NB4 (cell line): ENCODE measurements around the gene RASSF3.

ENCODE experiments used
- DNase-seq: peaks from one replicate; pipeline ENCODE4 v3.0.0; 2010; ENCODE audit warnings: low read depth
- H3K4me3 ChIP-seq: one replicate; pipeline ENCODE4 v1.5.1; 2011; ENCODE audit warnings: mild to moderate bottlenecking, low read depth, low read length, moderate library complexity
- MYC ChIP-seq: IDR thresholded peaks from 2 replicates; pipeline ENCODE4 v1.6.1; 2011; ENCODE audit warnings: low read depth, low read length
- POLR2A ChIP-seq: IDR thresholded peaks from 2 replicates; pipeline ENCODE4 v1.6.1; 2011; ENCODE audit warnings: mild to moderate bottlenecking; ENCODE audit not compliant: insufficient read length; ENCODE audit errors: extremely low read depth
- TF ChIP-seq, protein P1 (sequence below): IDR thresholded peaks from 2 replicates; pipeline ENCODE4 v1.6.1; 2011; ENCODE audit warnings: low read depth, low read length
- TF ChIP-seq, protein P2 (sequence below): IDR thresholded peaks from one replicate; pipeline ENCODE4 v1.5.1; 2012; ENCODE audit warnings: low read depth, low read length

The RASSF3 gene

DNA sequence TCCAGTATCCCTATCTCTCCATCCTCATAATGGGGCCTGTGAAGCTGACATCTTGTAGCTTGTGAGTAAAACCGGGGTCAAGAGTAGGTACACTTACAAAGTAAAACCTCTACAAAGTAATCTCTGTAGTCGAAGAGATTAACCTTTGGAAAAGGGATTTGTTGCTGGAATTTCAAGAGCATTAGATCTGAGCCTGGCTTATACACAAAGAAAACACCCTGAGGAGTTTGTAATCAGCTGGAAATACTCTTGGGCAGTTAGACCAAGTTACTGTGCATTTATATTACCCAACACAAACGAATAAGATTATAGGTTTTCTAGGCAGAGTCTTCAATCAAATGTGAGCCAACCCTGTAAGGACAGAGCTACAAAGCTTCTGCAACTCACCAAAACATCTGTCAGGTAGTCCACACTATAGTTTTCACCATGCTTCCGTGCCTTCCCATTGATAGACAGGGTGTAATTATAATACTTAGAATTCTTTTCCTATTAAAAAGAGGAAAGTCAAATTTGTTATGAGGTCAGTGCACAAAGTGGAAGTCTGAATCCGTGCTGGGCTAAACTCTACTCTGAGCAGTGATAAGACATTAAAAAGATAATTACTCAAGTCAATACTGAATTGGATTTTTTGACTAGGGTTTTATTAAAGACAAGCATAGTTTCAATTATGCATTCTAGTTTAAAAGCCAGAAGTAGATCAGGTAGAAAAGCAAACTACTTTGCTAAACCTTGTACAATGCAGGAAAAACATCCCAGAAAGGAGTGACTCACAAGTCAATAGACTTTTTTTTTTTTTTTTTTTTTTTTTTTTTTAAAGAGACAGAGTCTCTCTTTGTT lies 134.3 kb downstream of the RASSF3 start:
- TF ChIP-seq, protein P1, sequence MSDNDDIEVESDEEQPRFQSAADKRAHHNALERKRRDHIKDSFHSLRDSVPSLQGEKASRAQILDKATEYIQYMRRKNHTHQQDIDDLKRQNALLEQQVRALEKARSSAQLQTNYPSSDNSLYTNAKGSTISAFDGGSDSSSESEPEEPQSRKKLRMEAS, result no peak
- TF ChIP-seq POLR2A, result no peak
- TF ChIP-seq, protein P2, sequence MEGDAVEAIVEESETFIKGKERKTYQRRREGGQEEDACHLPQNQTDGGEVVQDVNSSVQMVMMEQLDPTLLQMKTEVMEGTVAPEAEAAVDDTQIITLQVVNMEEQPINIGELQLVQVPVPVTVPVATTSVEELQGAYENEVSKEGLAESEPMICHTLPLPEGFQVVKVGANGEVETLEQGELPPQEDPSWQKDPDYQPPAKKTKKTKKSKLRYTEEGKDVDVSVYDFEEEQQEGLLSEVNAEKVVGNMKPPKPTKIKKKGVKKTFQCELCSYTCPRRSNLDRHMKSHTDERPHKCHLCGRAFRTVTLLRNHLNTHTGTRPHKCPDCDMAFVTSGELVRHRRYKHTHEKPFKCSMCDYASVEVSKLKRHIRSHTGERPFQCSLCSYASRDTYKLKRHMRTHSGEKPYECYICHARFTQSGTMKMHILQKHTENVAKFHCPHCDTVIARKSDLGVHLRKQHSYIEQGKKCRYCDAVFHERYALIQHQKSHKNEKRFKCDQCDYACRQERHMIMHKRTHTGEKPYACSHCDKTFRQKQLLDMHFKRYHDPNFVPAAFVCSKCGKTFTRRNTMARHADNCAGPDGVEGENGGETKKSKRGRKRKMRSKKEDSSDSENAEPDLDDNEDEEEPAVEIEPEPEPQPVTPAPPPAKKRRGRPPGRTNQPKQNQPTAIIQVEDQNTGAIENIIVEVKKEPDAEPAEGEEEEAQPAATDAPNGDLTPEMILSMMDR, result no peak
- TF ChIP-seq MYC, result no peak
- no peak for DNase-seq
- H3K4me3 ChIP-seq, result no peak overlapping the region

DNA sequence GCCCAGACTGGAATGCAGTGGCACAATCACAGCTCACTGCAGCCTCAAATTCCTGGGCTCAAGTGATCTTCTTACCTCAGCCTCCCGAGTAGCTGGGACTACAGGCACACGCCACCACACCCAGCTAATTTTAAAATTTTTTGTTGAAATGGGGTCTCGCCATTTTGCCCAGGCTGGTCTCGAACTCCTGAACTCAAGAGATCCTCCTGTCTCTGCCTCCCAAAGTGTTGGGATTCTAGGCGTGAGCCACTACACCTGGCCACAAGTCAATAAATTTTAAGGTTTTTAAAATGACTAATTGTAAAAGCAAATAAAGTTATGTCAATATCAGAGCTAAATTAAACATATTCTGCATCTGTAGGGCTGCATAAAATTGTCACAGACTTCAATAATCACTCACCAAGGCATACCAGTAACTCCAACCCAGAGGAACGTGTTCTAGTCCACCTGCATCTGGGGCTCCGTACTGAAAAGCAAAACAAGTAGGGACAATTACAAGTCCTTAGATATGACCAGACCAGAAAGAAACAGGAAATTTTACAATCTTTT lies 135.0 kb downstream of the RASSF3 start:
- no peak overlapping the region for H3K4me3 ChIP-seq
- TF ChIP-seq, protein P2, result no peak
- TF ChIP-seq MYC, result no peak
- no peak for TF ChIP-seq POLR2A
- TF ChIP-seq, protein P1, result no peak

DNA sequence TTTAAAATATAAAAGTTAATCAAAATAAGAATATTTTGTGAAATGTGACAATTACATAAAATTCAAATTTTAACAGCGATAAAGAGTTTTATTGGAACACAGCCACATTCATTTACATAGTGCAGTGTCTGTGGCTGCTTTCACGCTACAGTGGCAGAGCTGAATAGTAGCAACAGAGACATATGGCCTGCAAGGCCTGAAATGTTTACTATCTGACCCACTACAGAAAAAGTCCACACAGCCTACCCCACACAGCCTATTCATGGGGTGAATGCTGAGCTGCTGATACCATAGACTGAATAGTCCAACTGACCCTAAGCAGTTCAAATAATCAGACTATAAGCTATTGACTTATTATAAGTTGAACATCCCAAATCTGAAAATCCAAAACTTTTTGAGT lies 135.7 kb downstream of the RASSF3 start:
- TF ChIP-seq, protein P1, result no peak
- TF ChIP-seq, protein P2, result no peak
- no peak for TF ChIP-seq MYC
- TF ChIP-seq POLR2A, result no peak
- no peak for DNase-seq
- H3K4me3 ChIP-seq, result no peak overlapping the region

More for the DNA sequence above, 135.0 kb downstream of the RASSF3 start:
- DNase-seq, result no peak

DNA sequence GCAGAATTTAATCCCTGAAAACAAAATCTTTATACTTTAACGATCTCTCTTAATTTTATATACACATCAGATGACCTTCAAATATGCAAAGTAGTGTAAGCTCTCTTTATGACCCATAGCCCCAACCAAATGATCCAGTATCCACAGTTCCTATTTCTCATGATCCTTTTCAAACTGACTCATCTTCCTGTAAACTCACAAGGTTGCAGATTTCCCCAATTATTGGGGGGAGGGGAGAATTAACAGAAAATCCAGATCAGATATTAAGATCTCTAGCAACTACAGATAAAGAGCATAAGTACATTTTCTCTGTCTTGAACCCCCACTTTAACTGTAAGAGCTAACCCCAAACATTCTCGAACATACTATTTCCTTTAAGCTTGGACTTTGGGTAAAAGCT lies 136.4 kb downstream of the RASSF3 start:
- peak; percentile 46 for DNase-seq
- TF ChIP-seq, protein P2, result no peak
- no peak overlapping the region for H3K4me3 ChIP-seq
